ENCODE data around the gene ETFA.

The ETFA gene

DNA sequence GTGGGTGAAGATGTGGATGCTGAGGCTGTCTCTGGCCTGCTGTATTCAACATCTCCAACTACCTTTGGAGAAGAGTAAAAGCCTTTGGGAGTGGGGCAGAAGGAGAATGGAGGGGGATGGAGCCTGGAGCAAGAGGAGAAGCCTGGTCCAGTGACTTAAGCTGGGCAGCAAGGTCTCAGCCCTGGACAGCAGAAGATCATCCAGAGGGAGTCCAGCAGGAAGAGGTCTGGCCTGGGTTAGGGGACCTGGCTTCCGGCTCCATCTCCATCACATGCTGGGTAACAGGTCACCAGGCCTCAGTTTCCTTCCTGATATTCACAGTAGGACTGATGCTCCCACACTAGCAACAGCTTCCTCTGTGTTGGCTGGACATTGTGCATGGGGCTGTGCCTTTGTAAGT lies 21.5 kb upstream of the ETFA start:
- in situ Hi-C loops (cut with MboI; ENCODE audit: low sequenced_read_pairs, unreplicated experiment), result no loop called here

GRCh38 chr15:76330080-76330680 lies 18.9 kb upstream of the ETFA start:
- DNase-seq (ENCODE audit: low spot score), result no peak
- in situ Hi-C loops (cut with MboI; ENCODE audit: low sequenced_read_pairs, unreplicated experiment), result no loop called here
- TF ChIP-seq, protein P1, sequence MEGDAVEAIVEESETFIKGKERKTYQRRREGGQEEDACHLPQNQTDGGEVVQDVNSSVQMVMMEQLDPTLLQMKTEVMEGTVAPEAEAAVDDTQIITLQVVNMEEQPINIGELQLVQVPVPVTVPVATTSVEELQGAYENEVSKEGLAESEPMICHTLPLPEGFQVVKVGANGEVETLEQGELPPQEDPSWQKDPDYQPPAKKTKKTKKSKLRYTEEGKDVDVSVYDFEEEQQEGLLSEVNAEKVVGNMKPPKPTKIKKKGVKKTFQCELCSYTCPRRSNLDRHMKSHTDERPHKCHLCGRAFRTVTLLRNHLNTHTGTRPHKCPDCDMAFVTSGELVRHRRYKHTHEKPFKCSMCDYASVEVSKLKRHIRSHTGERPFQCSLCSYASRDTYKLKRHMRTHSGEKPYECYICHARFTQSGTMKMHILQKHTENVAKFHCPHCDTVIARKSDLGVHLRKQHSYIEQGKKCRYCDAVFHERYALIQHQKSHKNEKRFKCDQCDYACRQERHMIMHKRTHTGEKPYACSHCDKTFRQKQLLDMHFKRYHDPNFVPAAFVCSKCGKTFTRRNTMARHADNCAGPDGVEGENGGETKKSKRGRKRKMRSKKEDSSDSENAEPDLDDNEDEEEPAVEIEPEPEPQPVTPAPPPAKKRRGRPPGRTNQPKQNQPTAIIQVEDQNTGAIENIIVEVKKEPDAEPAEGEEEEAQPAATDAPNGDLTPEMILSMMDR (IDR thresholded peaks at IDR 0.05; ENCODE audit: borderline replicate concordance, control extremely low read depth, extremely low read depth, insufficient read depth, missing control alignments), result no peak

More for the DNA sequence above, 21.5 kb upstream of the ETFA start:
- DNase-seq (ENCODE audit: low spot score), result no peak
- TF ChIP-seq, protein P1 (IDR thresholded peaks at IDR 0.05; ENCODE audit: borderline replicate concordance, control extremely low read depth, extremely low read depth, insufficient read depth, missing control alignments), result no peak

GRCh38 chr15:76328958-76329357 lies 17.7 kb upstream of the ETFA start:
- TF ChIP-seq, protein P1 (IDR thresholded peaks at IDR 0.05; ENCODE audit: borderline replicate concordance, control extremely low read depth, extremely low read depth, insufficient read depth, missing control alignments), result no peak
- DNase-seq (ENCODE audit: low spot score), result no peak
- in situ Hi-C loops (cut with MboI; ENCODE audit: low sequenced_read_pairs, unreplicated experiment), result no loop called here

DNA sequence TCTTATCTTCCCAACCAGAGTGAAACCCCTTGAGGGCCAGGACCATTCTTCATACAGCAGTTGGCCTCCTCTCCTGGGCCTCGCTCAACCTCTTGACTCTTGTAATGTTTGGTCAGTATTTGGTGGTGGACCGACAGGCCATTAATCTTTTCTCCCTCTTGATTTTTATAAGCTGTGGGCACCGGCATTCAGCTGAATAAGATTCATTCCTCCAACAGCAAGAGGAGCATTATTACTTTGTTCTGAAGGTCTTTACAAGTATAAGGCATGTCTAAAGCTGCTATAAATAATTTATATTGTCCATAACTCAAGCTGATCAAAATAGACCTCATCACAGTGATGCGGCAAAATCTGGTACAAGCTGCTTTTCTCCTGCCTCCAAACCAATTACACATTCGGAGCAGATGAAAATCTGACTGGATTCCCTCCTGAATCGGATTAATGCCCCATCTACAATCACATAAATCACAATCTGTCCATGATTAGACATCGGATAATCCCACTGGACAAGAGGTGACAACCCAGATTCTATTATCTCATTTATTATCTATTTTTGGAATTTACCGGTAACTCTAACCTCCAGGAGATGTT lies 16.9 kb upstream of the ETFA start:
- TF ChIP-seq, protein P1 (IDR thresholded peaks at IDR 0.05; ENCODE audit: borderline replicate concordance, control extremely low read depth, extremely low read depth, insufficient read depth, missing control alignments), result no peak
- in situ Hi-C loops (cut with MboI; ENCODE audit: low sequenced_read_pairs, unreplicated experiment), result no loop called here
- DNase-seq (ENCODE audit: low spot score), result no peak

DNA sequence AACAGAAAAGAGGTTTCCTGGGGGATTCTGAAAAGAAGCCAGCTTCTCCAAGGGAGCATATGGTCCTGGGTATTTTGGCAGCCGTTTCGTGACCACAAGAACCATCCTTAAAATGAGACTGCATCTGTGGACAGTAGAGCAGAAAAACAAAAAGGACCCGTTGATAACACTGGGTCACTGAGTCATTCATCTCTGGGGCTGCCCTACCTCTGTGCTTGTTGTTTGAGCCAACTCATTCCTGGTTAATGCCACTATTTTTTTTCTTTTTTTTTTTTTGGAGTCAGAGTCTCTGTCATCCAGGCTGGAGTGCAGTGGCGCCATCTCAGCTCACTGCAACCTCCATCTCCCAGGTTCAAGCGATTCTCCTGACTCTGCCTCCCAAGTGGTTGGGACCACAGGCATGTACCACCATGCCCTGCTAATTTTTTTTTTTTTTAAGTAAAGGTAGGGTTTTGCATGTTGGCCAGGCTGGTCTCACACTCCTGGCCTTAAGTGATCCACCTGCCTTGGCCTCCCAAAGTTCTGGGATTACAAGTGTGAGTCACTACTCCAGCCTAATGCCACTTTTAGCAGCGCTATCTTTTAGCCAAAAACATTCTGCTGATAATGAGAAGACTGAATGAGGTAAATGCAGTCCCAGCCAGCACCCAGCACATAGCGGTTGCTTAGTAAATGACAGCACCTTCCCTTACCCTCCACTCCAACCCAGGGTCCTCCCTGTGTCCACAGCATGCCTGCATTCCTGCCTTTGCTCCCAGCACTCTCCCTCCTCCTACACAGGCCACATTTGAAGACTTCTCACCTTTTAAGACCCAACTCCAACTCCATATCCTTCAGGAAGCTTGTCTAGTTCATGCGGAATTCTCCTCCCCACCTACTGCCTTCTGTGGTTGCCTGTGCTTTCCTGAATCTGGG lies 16.2 kb upstream of the ETFA start:
- TF ChIP-seq, protein P1 (IDR thresholded peaks at IDR 0.05; ENCODE audit: borderline replicate concordance, control extremely low read depth, extremely low read depth, insufficient read depth, missing control alignments), result no peak
- in situ Hi-C loops (cut with MboI; ENCODE audit: low sequenced_read_pairs, unreplicated experiment), result no loop called here
- no peak for DNase-seq (ENCODE audit: low spot score)

DNA sequence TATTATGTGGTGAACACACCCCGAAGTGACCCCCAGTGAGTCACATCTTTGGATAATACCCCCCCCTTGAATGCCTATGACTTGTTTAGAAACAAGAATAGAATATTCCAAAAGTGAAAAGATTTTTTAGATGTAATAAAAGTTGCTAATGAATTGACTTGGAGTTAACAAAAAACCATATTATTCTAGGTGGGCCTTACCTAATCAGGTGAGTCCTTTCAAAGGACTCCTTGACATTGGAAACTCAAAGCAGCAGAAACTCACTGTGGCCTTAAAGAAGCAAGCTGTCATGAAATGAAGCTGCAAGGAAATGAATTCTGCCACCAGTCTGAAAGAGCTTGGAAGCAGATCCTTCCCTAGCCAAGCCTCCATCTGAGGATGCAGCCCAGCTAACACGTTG lies 14.4 kb upstream of the ETFA start:
- TF ChIP-seq, protein P1 (IDR thresholded peaks at IDR 0.05; ENCODE audit: borderline replicate concordance, control extremely low read depth, extremely low read depth, insufficient read depth, missing control alignments), result no peak
- DNase-seq (ENCODE audit: low spot score), result no peak
- in situ Hi-C loops (cut with MboI; ENCODE audit: low sequenced_read_pairs, unreplicated experiment), result no loop called here

Measured in GM13976 (cell line).